Measurements from ENCODE around the gene MAP3K6.

Gene MAP3K6

DNA sequence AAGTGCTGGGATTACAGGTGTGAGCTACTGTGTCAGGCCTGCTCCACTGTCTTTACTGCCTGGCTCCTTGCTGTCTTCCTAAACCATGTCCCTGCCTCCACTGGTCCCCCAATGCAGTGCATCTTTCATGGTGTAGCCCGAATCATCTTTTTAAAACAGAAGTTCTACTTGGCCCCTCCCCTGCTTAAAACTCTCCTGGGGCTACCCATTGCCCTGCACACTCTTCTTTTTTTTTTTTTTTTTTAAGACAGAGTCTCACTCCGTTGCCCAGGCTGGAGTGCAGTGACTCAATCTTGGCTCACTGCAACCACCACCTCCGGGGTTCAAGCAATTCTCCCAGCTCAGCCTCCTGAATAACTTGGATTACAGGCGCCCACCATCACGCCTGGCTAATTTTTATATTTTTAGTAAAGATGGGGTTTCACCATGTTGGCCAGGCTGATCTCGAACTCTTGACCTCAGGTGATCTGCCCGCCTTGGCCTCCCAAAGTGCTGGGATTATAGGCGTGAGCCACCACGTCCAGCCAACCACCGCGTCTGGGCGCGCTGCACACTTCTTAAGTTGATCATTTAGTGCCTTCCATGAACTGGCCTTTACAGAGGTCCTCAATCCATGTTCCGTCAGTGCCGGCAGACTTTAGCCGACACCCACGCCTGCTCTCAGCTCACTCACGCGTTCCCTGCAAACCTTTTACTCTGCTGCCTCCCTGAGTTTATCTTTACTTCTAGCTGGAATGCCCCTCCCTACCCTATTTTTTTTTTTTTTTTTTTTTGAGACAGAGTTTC is 5.5 kb upstream of the MAP3K6 start:
- DNase-seq = no peak

- no peak for DNase-seq
Observed at GRCh38 chr1:27368869-27369582, 2.3 kb upstream of the MAP3K6 start.

- DNase-seq = no peak
Observed at GRCh38 chr1:27367160-27367650, 444 bp upstream of the MAP3K6 start.

DNA sequence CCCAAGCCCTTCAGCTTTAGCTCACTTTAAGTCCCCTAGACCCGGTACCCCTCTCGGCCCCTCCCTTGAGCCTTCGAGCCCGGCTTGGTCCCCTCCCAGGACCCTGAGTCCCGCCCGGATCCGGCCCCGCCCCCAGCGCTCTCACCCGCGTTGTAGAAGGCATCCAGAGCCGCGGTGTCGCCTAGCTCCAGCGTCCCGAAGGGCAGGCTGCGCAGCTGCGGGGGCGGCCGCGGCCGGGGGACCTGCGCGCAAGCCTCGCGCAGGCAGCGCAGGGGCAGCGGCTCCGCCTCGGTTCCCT is 699 bp downstream of the MAP3K6 start:
- peak; percentile 32 for DNase-seq

DNA sequence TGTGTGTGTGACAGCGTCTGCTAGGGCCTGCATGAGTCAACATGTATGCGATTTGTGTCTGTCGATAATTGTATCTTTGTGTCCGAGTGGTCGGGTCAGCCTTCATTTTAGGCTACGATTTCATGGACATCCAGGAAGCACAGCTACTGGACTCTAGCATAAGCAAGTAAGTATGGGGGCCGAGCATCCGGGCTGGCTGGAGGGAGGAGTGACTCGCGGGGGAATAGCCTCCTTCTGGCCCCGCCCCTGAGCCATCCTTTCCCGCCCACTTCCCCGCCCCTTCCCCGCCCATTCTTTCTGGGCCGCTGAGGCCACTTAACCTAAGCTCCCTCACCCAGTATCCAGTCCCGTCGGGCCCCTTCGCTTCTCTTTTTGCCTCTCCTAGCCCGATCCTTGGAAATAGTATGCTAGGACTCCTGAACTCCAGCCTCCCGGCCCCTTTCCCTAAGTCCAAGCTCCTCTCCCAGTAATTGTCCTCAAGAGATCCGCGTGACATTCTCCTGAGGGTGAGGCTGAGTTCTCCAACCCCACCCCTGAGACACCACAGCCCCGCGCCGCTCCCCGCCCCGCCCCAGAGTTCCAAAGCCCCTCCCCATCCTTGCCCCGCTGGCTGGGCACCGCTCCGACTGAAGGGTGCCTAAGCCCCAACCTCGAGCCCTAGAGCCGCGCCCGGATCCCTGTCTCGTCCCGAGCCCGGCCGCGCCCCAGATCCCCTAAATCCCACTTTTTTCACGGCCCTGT is 1.2 kb downstream of the MAP3K6 start:
- peak; percentile 29 for DNase-seq

DNA sequence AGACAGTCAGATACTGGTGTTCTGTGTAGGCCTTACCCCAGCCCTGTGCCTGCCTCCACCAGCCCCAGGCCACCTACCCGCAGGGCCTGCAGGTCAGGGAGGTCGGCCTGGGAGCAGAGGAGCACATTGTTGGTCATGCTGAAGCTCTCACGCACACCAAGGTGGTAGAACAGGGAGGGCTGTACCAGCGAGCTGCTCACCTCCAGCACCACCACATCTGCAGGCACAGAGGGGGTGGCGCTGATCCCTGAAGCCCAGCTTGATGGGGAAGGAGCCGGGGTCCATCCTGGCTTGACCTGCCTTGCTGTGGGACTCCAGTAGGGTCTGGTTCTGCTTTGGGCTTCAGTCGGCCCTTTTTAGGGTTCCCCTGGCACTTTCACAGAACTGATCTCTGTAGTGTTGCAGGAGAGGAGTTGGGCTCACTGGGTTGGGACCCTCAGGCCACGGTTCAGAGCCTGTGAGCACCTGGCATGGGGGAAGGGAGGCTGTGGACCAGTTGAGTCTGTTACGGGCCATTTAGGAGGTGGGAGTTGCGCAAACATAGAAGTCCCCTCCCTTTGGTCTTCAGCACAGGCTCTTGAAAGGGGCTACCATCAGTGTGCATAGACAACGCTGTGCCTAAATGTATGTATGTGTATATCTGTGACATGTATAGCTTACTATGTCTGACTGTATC is 1.9 kb downstream of the MAP3K6 start:
- no peak for DNase-seq

GRCh38 chr1:27363766-27364695 is 2.7 kb downstream of the MAP3K6 start:
- DNase-seq = no peak

DNA sequence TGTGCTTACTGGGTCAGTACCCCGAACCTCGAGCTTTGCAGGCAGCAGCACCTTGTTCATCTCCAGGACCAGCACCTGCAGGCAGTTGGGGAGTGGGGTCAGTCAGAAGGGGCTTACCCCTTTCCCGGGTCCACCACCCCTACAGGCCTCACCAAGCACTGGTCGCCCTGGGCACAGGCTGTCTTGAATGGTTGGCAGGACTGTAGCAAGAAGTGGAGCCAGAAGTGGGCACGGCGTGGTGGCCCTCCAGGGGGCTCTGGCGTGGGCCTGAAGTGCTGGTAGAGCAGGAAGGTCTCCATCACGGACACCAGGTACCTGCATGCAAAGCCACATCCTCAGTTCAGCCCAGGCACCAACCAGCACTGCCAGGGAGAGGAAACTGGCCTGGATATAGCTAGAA is 5.2 kb downstream of the MAP3K6 start:
- no peak for DNase-seq

DNA sequence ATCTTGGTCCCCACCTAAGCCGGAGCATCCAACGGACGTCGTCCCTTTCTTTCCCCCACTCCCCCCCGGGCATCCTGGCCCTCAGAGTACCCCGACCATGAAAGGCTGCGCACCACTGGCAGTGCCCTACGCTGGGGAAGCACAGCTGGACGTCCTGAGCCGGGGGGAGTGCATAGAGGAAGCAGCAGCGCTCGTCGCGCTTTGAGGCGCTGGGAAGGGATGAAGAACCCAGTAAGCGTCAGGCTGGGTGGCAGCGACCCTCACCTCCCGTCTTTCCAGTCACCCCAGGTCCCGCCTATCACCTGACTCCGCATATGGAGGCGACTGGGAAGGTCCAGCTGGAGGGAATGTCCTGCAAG is 5.7 kb downstream of the MAP3K6 start:
- no peak for DNase-seq

DNA sequence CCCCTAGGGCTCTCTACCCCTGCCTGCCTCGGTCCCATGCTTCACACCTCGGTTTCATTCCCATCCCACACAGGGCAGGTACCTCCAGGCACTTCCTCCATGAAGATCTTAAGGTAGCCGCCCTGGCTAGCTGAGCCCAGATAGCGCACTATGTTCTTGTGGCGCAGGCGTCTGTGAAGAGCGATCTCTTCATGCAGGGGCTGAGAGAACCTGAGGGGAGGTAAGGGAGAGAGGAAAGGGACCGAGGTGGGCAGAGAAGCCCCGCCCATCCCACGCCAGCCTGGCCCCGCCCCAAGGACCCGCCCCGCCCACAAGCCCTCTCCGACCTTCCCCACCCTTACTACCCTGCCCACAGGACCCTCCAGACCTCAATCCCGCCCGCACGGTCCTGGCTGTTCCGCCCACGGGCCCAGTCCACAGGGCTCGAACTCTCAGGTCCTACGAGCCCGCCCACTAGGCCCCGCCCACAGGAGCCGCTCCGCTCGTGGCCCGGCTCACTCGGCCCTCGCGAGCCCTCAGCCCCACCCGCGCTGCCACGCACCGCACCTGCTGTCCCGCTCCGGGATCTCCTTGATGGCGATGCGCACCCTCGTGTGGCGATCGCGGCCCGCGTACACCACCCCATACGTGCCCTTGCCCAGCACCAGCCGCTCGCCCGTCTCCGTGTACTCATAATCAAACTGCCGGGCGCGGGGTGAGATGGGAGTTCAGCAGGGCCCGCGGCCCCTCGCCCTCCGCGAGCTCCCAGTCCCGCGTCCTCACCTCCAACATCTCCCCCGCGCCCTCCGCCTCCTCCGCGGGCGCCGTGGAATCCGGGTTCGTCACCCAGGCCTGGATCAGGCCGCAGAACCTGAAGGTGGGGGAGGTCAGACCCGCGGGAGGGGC is 6.4 kb downstream of the MAP3K6 start:
- no peak for DNase-seq

DNA sequence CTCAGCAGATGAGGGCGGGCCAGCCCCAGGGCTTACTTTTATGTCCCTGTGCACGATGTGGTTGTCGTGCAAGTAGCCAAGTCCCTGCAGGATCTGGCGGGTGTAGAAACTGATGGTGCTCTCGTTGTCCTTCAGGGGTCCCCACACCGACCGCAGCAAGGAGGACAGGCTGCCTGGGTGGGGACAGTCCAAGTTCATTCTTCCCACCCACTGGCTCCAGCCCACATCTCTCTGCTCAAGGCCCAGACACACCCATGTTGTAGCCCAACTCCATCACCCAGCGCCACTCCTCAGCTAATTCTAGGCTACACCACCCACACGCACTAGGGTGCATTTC is 7.0 kb downstream of the MAP3K6 start:
- no peak for DNase-seq

- no peak for DNase-seq
Observed at GRCh38 chr1:27358928-27359313, 7.8 kb downstream of the MAP3K6 start.

DNA sequence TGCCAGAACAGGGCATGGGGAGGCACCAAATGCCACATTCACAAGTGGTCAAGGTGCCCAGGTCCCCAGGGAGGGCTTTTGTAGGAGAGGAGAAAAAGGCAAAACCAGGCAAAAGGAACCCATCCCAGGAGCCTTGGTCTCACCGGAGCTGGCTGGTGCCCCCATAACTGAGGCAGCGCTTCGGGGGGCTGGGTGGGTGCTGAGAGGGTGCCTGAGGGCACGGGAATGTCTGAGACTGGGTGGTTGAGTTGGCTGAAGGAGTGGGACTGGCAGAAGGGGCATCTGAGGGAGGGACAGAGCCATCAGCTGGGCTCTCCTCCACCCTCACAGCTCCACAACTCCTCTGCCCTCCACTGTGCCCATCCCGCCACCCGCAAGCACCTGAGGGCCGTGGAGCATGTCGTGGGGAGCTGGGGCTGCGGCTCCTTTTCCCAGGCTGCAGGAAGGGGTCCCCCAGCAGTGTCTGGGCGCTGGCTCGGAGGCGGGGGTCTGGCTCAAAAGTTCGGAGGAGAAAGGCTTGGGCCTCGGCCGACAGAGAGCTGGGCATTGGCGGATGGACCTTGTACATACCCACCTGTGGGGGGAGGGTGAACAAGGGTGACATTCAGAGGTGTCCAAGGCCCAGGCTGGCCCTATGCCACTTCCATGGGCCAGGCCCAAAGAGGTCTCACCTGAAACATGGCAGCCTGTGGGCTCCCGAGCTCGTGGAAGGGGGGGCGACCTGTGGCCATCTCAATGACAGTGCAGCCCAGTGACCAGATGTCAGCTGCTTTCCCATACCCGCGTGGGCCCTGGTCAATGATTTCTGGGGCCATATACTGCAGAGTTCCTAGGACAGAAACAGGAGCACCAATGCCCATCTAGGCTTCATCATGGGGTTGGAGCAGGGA is 8.5 kb downstream of the MAP3K6 start:
- no peak for DNase-seq

DNA sequence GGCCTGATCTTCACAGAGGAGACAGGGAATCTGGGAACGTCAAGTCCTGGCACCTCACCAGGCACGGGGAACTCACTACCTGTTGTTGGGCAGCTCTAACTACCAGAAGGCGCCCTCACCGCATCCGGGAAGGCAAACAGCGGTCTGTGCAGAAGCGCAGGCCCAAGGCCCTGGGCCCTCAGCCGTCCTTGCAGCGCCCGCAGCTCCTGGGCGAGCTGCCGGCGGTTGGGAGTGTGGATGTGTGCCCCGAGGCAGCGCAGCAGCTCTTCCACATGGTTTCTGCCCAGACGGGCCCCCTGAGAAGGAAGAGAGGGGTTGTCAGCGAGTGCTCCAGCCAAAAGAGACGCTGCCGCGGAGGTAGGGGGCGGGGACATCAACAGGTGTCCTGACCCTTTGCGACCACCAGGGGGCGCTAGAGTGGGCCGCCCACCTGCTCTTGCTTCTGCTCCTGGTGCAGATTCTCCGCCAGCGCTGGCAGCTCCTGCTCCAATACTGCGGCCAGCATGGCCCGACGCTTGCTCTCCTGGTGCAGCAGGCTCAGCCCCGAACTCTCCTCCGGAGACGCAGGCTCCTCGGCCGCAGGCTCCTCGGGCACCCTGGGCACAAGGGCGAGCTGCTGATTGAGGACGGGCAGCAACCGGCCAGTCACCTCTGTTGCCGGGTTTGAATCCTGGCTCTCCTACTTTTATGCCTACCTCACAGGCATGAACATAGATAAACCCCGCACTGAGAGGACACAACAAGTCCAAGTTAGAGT is 9.3 kb downstream of the MAP3K6 start:
- DNase-seq = no peak

GRCh38 chr1:27356619-27357280 is 10.0 kb downstream of the MAP3K6 start:
- no peak for DNase-seq

GRCh38 chr1:27356277-27356618 is 10.5 kb downstream of the MAP3K6 start:
- no peak for DNase-seq

DNA sequence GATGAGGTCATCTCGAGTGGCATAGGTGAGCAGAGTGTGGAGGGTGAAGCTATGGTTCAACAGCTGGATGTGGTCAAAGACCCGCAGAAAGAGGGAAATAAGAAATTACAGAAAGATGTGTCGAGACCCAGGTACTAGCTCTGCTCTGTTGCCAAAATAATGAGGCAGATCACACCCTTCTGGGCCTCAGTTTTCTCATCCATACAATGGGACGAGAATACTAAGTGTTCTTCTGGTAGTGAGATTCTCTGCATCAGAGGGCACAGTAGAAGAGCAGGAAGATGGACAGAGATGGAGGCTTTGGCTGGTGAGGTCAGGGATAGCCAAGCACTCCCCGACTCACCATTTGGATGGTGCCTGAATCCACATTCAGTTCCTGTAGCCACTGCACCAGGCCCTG is 11.1 kb downstream of the MAP3K6 start:
- no peak for DNase-seq

- DNase-seq = no peak
Observed at GRCh38 chr1:27353629-27354028, 13.1 kb downstream of the MAP3K6 start.

- no peak for DNase-seq
Observed at GRCh38 chr1:27353166-27353565, 13.6 kb downstream of the MAP3K6 start.
